MG63 (cell line): ENCODE results near the gene MDH1B. TPM values are rescaled to one million over a fixed set of nuclear protein-coding genes. Genes with fewer than 3 reads are reported as not detected.

ENCODE experiments used
- total RNA-seq: library from RNA; depleted of rRNA; stranded (reverse); fragments of >200 nt; shearing (Covaris generic); gene quantifications from 2 replicates; pipeline ENCODE4 v1.2.3, GENCODE V29; 2014; ENCODE audit warnings: low replicate concordance; rRNA removed

The MDH1B gene
- total RNA-seq, 1 experiment from 2014 or later: 0.72 TPM

Other genes starting within 250 kb of the MDH1B start
- not detected in 2 replicates for gene FAM237A, start 122.8 kb downstream of the MDH1B start, total RNA-seq
- not detected in 2 replicates for gene DYTN, start 46.9 kb downstream of the MDH1B start, total RNA-seq
- 30.7 and 49.6 TPM in 2 replicates for gene FASTKD2, start 278 bp upstream of the MDH1B start, total RNA-seq
- gene CPO, start 174.2 kb upstream of the MDH1B start, total RNA-seq: not detected in 2 replicates